OCI-LY7 (cell line): ENCODE measurements around the gene GNB5. TPM values are rescaled to one million over a fixed set of nuclear protein-coding genes. Genes with fewer than 3 reads are reported as not detected.

Source experiments
- BruUV-seq: library from RNA; stranded (reverse); fragments of 400-500 nt; replicated peaks from 2 replicates; lab custom pipeline; 2021; lab: Mats Ljungman, UMichigan
- CTCF ChIA-PET: fragments of 300-600 bp; sonication (Branson Sonifier 250); formaldehyde crosslinking; loops from one replicate; lab custom pipeline; 2022; ENCODE audit warnings: antibody characterized with exemption; ENCODE audit not compliant: unreplicated experiment; lab: Charles Lee
- POLR2A ChIA-PET: fragments of 300-600 bp; sonication (Branson Sonifier 250); formaldehyde crosslinking; loops from one replicate; lab custom pipeline; 2022; ENCODE audit warnings: antibody characterized with exemption; lab: Charles Lee
- DNase-seq: peaks from one replicate; pipeline ENCODE4 v3.0.0-alpha.2; 2015; ENCODE audit warnings: low spot score
- H2AFZ ChIP-seq: fragments of 200-600 bp; sonication (generic), shearing (Covaris generic); 2 replicates; pipeline ENCODE4 v1.6.1; 2014; ENCODE audit warnings: mild to moderate bottlenecking, antibody characterized with exemption, low read length, moderate library complexity
- H3K27ac ChIP-seq: fragments of 200-600 bp; sonication (generic); 2 replicates; pipeline ENCODE4 v1.5.1; 2014; ENCODE audit warnings: mixed run types, low read depth, mild to moderate bottlenecking, moderate library complexity, low read length, inconsistent platforms; ENCODE audit not compliant: poor library complexity, severe bottlenecking
- H3K36me3 ChIP-seq: fragments of 200-600 bp; sonication (generic); 2 replicates; pipeline ENCODE4 v1.6.1; 2014; ENCODE audit warnings: mild to moderate bottlenecking, antibody characterized with exemption, low read length, moderate library complexity, mixed read lengths; ENCODE audit not compliant: insufficient read depth
- H3K4me1 ChIP-seq: fragments of 200-600 bp; sonication (generic); 2 replicates; pipeline ENCODE4 v1.5.1; 2014; ENCODE audit warnings: mild to moderate bottlenecking, low read length; ENCODE audit not compliant: insufficient read depth, poor library complexity, severe bottlenecking
- H3K4me2 ChIP-seq: fragments of 200-600 bp; sonication (generic); 2 replicates; pipeline ENCODE4 v1.6.1; 2014; ENCODE audit warnings: mild to moderate bottlenecking, low read length
- H3K4me3 ChIP-seq: fragments of 200-600 bp; sonication (generic); 2 replicates; pipeline ENCODE4 v1.5.1; 2014; ENCODE audit warnings: mild to moderate bottlenecking, low read depth, low read length; ENCODE audit not compliant: poor library complexity, severe bottlenecking
- H3K79me2 ChIP-seq: fragments of 200-600 bp; sonication (generic); 2 replicates; pipeline ENCODE4 v1.6.1; 2016; ENCODE audit warnings: low read depth, mild to moderate bottlenecking, low read length, moderate library complexity, mixed read lengths; ENCODE audit not compliant: insufficient read depth
- H3K9me2 ChIP-seq: fragments of 200-600 bp; sonication (generic); 2 replicates; pipeline ENCODE4 v1.6.1; 2016; ENCODE audit warnings: mild to moderate bottlenecking, low read length, mixed read lengths; ENCODE audit not compliant: insufficient read depth
- H3K9me3 ChIP-seq: fragments of 200-600 bp; sonication (generic); 2 replicates; pipeline ENCODE4 v1.6.1; 2014; ENCODE audit warnings: mild to moderate bottlenecking, mixed run types, low read length, mixed read lengths
- H4K20me1 ChIP-seq: fragments of 200-600 bp; sonication (generic); 2 replicates; pipeline ENCODE4 v1.6.1; 2014; ENCODE audit warnings: mild to moderate bottlenecking, antibody characterized with exemption, low read length, moderate library complexity, mixed read lengths; ENCODE audit not compliant: insufficient read depth
- EZH2phosphoT487 ChIP-seq: fragments of 200-600 bp; sonication (generic); IDR thresholded peaks from 2 replicates; pipeline ENCODE4 v1.6.1; 2018; ENCODE audit warnings: low read depth, borderline replicate concordance, mild to moderate bottlenecking, mixed run types, antibody characterized with exemption, low read length, moderate library complexity, mixed read lengths
- intact Hi-C: fragments of 100-400 bp; cut with micrococcal nuclease; formaldehyde crosslinking; loops from one replicate; pipeline ENCODE4 v1.10.0; 2022; ENCODE audit not compliant: unreplicated experiment
- total RNA-seq, 2 experiments: library from RNA; depleted of rRNA in 1 of 2; stranded (reverse); fragments of >200 nt in 1 of 2; shearing (Covaris generic) in 1 of 2; gene quantifications; 2 replicates each; pipeline ENCODE4 v1.2.3, GENCODE V29; 2014 to 2022
- TF ChIP-seq, protein P1 (sequence below): fragments of 200-600 bp; sonication (generic); conservative IDR thresholded peaks from 2 replicates; pipeline ENCODE4 v1.5.1; 2014; ENCODE audit warnings: mild to moderate bottlenecking, antibody characterized with exemption, low read length, moderate library complexity, mixed read lengths

Gene GNB5
- total RNA-seq, 2 experiments from 2014 or later, result 49.0 to 53.9 TPM

DNA sequence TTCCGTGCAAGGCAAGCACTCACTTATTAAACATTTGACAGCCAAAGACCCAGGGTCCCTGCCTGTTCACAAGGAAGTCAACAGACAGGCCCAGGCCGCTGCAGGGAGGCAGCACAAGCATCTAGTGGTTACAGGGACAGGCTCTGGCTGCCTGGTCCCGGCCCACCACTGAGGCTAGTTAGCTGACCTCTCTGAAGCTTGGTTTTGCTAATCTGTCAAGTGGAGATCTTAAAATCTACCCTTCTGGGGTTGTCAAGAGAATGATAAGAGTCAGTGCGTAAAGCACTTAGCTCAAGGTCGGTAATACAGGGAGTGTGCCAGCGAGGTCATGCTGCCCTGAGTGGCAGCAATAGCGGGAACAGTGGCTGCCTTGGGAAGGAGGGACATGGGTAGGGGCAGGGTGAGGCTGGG is 6.0 kb downstream of the GNB5 start:
- BruUV-seq, result no TSS peak
- intact Hi-C loops, result no loop called here
- no peak overlapping the region for H3K4me2 ChIP-seq

DNA sequence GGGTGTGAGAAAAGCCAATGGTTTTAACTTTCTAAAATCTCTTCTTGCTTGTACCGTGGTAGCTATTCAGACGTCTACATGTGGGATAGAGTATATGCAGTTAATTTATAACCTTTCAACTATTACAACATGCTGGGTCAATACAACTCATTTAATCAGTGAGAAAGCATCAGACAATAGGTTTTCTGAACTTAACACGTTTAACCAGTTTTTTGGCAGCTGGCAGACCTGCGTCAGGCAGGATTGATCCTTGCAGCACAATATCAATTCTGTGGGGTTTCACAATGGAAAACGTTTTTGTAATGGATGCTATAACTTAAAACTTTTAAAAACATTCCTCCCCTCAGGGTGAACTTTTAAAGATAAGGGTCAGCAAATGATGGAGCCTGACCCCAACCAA is 6.5 kb downstream of the GNB5 start:
- Histone ChIP-seq H3K79me2 (no peaks in the 10 kb centered on the region), H3K4me1 (peaks cover 38% of the 10 kb centered on the region), H3K4me3 (no peak overlapping the region), H2AFZ (no peak overlapping the region), H3K9me2 (no peaks in the 10 kb centered on the region), H3K27ac (no peak overlapping the region), H4K20me1 (no peaks in the 10 kb centered on the region), H3K4me2 (no peak overlapping the region), H3K9me3 (no peaks in the 10 kb centered on the region), H3K36me3 (no peaks in the 10 kb centered on the region)
- TF ChIP-seq EZH2phosphoT487, result no peak
- TF ChIP-seq, protein P1, sequence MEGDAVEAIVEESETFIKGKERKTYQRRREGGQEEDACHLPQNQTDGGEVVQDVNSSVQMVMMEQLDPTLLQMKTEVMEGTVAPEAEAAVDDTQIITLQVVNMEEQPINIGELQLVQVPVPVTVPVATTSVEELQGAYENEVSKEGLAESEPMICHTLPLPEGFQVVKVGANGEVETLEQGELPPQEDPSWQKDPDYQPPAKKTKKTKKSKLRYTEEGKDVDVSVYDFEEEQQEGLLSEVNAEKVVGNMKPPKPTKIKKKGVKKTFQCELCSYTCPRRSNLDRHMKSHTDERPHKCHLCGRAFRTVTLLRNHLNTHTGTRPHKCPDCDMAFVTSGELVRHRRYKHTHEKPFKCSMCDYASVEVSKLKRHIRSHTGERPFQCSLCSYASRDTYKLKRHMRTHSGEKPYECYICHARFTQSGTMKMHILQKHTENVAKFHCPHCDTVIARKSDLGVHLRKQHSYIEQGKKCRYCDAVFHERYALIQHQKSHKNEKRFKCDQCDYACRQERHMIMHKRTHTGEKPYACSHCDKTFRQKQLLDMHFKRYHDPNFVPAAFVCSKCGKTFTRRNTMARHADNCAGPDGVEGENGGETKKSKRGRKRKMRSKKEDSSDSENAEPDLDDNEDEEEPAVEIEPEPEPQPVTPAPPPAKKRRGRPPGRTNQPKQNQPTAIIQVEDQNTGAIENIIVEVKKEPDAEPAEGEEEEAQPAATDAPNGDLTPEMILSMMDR, result no peak
- intact Hi-C loops, result loop anchor here (5.0 kb wide), 1 partner anchor 493 kb away; the partner anchor contains the start of gene ATOSA
- no peak for DNase-seq
- BruUV-seq, result no TSS peak
- ChIA-PET POLR2A (interaction anchor here (0.5 to 1.8 kb wide), 9 partner anchors 9 to 1355 kb away, joined by 3 to 6 read pairs (median 3); no protein-coding TSS in a partner anchor), CTCF (interaction anchor here (0.7 to 2.3 kb wide), 5 partner anchors 11 to 51 kb away, joined by 3 to 10 read pairs (median 10); no protein-coding TSS in a partner anchor)

More for the DNA sequence above, 6.0 kb downstream of the GNB5 start:
- Histone ChIP-seq H3K27ac (no peak overlapping the region), H3K4me1 (peaks cover 38% of the 10 kb centered on the region), H3K4me3 (no peak overlapping the region), H4K20me1 (no peaks in the 10 kb centered on the region), H3K9me3 (no peaks in the 10 kb centered on the region), H3K36me3 (no peaks in the 10 kb centered on the region), H3K9me2 (no peaks in the 10 kb centered on the region), H2AFZ (no peak overlapping the region), H3K79me2 (no peaks in the 10 kb centered on the region)
- TF ChIP-seq, protein P1, result no peak
- no peak for TF ChIP-seq EZH2phosphoT487
- CTCF ChIA-PET, result interaction anchor here (0.7 to 2.3 kb wide), 4 partner anchors 10 to 43 kb away, joined by 3 to 10 read pairs (median 10); no protein-coding TSS in a partner anchor
- DNase-seq, result no peak
- POLR2A ChIA-PET, result interaction anchor here (0.8 to 1.8 kb wide), 5 partner anchors 9 to 41 kb away, joined by 3 to 6 read pairs (median 3); no protein-coding TSS in a partner anchor
